ENCODE results near the gene EXOC4.

DNA sequence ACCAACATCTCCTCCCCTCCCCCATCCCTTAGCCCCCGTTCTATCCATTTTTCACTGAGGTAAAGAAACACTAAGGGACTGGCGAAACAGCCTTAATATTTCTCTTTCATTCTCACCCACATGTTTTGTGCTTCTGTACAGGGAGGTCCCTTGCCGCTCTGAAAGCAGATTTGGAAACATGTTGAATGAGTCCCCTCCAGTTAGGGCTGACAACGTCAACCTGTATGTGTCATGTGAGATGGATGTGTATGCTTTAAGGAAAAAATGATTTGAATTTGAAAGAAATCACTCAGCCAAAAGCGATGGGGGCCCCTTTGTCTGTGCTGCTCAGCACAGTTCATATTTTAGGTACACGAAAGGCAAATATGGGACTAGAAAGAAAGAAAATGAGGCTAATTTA is 560.0 kb downstream of the EXOC4 start:
- TF ChIP-seq, protein P1, sequence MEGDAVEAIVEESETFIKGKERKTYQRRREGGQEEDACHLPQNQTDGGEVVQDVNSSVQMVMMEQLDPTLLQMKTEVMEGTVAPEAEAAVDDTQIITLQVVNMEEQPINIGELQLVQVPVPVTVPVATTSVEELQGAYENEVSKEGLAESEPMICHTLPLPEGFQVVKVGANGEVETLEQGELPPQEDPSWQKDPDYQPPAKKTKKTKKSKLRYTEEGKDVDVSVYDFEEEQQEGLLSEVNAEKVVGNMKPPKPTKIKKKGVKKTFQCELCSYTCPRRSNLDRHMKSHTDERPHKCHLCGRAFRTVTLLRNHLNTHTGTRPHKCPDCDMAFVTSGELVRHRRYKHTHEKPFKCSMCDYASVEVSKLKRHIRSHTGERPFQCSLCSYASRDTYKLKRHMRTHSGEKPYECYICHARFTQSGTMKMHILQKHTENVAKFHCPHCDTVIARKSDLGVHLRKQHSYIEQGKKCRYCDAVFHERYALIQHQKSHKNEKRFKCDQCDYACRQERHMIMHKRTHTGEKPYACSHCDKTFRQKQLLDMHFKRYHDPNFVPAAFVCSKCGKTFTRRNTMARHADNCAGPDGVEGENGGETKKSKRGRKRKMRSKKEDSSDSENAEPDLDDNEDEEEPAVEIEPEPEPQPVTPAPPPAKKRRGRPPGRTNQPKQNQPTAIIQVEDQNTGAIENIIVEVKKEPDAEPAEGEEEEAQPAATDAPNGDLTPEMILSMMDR (IDR thresholded peaks at IDR 0.05), result no peak
- TF ChIP-seq POLR2A (IDR thresholded peaks at IDR 0.05), result no peak

Data from lower leg skin (tissue), 3 donors.